Stromal cell of bone marrow (primary cell): ENCODE measurements around the gene STX10.

Experiments
- DNase-seq: peaks from one replicate; pipeline ENCODE4 v3.0.0-alpha.2; 2012; ENCODE audit warnings: low read depth

The STX10 gene

GRCh38 chr19:13139633-13140311 is 10.4 kb downstream of the STX10 start:
- no peak for DNase-seq

GRCh38 chr19:13138916-13139198 is 11.3 kb downstream of the STX10 start:
- DNase-seq: no peak

- DNase-seq: no peak
Observed at GRCh38 chr19:13138171-13138915, 11.8 kb downstream of the STX10 start.

GRCh38 chr19:13137290-13137794 is 12.8 kb downstream of the STX10 start:
- no peak for DNase-seq

- no peak for DNase-seq
Observed at GRCh38 chr19:13135068-13136062, 14.8 kb downstream of the STX10 start.

GRCh38 chr19:13134626-13135025 is 15.5 kb downstream of the STX10 start:
- DNase-seq: no peak

- DNase-seq: no peak
Observed at GRCh38 chr19:13133241-13133870, 16.8 kb downstream of the STX10 start.

- DNase-seq: no peak
Observed at GRCh38 chr19:13132471-13133180, 17.5 kb downstream of the STX10 start.

- no peak for DNase-seq
Observed at GRCh38 chr19:13130886-13131490, 19.2 kb downstream of the STX10 start.

GRCh38 chr19:13129384-13129783 is 20.8 kb downstream of the STX10 start:
- DNase-seq: no peak

- no peak for DNase-seq
Observed at GRCh38 chr19:13128583-13128982, 21.6 kb downstream of the STX10 start.

GRCh38 chr19:13127811-13128575 is 22.2 kb downstream of the STX10 start:
- DNase-seq: no peak

GRCh38 chr19:13127051-13127450 is 23.1 kb downstream of the STX10 start:
- no peak for DNase-seq

GRCh38 chr19:13122980-13123957 is 26.9 kb downstream of the STX10 start:
- no peak for DNase-seq

- DNase-seq: no peak
Observed at GRCh38 chr19:13122275-13122878, 27.8 kb downstream of the STX10 start.

- no peak for DNase-seq
Observed at GRCh38 chr19:13121551-13122274, 28.5 kb downstream of the STX10 start.

- no peak for DNase-seq
Observed at GRCh38 chr19:13120817-13121216, 29.4 kb downstream of the STX10 start.

- DNase-seq: no peak
Observed at GRCh38 chr19:13120031-13120430, 30.1 kb downstream of the STX10 start.
